HG02885 (cell line): ENCODE measurements around the gene MAPK8IP1.

Experiments
- ATAC-seq: cut with Tn5 transposase; IDR thresholded peaks from one replicate; pipeline ENCODE4 v1.9.1; 2021; ENCODE audit warnings: mild to moderate bottlenecking; ENCODE audit not compliant: unreplicated experiment, poor library complexity

The MAPK8IP1 gene

GRCh38 chr11:45934580-45935318 is 49.3 kb downstream of the MAPK8IP1 start:
- ATAC-seq = no peak

- ATAC-seq = no peak
Measured at GRCh38 chr11:45935349-45936064, 50.1 kb downstream of the MAPK8IP1 start.

- ATAC-seq = no peak
Measured at GRCh38 chr11:45936511-45937054, 51.1 kb downstream of the MAPK8IP1 start.

- no peak for ATAC-seq
Measured at GRCh38 chr11:45937916-45938315, 52.5 kb downstream of the MAPK8IP1 start.

- ATAC-seq = no peak
Measured at GRCh38 chr11:45939836-45940235, 54.4 kb downstream of the MAPK8IP1 start.

- no peak for ATAC-seq
Measured at GRCh38 chr11:45941285-45941684, 55.8 kb downstream of the MAPK8IP1 start.

- no peak for ATAC-seq
Measured at GRCh38 chr11:45942381-45942780, 56.9 kb downstream of the MAPK8IP1 start.

- no peak for ATAC-seq
Measured at GRCh38 chr11:45945397-45945999, 60.0 kb downstream of the MAPK8IP1 start.

GRCh38 chr11:45947885-45948284 is 62.4 kb downstream of the MAPK8IP1 start:
- no peak for ATAC-seq

GRCh38 chr11:45948356-45948755 is 62.9 kb downstream of the MAPK8IP1 start:
- no peak for ATAC-seq

- no peak for ATAC-seq
Measured at GRCh38 chr11:45949992-45950407, 64.5 kb downstream of the MAPK8IP1 start.
